GM21619 (cell line): Measurements from ENCODE around the gene PCDH15.
"Not testable (repeated sequence)": the region's sequence is repeated elsewhere in the genome, so short reads cannot be mapped to it uniquely, and the experiment has no call there.

ENCODE experiments used
- ATAC-seq: cut with Tn5 transposase; IDR thresholded peaks from one replicate; pipeline ENCODE4 v1.9.1; 2021; ENCODE audit not compliant: unreplicated experiment

PCDH15 gene

DNA sequence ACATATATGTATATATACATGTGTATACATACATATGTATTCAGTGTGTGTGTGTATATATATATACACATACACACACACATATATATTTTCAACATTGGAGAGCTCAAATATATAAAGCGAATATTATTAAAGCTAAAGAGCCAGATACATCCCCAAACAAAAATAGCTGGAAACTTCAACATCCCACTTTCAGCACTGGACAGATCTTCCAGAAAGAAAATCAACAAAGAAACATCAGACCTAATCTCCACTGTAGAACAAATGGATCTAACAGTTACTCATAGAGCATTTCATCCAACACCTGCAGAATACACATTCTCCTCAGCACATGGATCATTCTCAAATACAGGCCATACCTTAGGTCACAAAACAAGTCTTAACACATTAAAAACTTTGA is 799.0 kb downstream of the PCDH15 start:
- no peak for ATAC-seq

GRCh38 chr10:53997953-53998352 is 803.1 kb downstream of the PCDH15 start:
- ATAC-seq, result no peak

GRCh38 chr10:53990799-53991238 is 810.2 kb downstream of the PCDH15 start:
- ATAC-seq, result no peak

GRCh38 chr10:53983431-53983830 is 817.6 kb downstream of the PCDH15 start:
- ATAC-seq, result no peak

DNA sequence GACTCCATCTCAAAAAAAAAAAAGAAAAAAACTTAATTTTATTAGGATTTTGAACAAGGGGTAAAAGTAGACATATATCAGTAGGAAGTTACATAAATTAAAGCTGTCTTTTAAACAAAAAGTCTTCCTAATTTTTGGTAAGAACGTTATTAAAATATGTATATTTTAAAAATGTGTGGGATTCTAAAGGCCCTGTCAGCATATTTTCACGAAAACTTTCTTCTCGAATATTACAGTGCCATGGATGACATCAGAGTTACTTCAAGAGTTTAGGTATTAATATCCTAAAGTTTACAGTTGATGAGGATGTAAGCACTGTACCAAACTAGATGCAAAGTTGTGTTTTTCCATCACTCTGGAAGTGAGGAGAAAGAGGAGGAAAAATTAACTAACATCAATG is 820.8 kb downstream of the PCDH15 start:
- no peak for ATAC-seq

DNA sequence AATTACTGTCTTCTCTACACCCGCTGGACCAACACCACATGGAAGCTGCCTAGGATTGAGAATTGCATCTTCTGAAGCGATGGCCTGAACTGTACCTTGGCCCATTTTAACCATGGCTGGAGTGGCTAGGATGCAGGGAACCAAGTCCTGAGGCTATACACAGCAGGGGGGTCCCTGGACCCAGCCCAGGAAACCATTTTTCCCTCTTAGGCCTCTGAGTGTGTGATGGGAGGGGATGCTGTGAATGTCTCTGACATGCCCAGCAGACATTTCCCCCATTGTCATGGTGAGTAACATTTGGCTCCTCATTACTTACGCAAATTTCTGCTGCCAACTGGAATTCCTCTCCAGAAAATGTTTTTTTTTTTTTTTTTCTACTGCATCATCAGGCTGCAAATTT is 822.7 kb downstream of the PCDH15 start:
- ATAC-seq, result no peak

DNA sequence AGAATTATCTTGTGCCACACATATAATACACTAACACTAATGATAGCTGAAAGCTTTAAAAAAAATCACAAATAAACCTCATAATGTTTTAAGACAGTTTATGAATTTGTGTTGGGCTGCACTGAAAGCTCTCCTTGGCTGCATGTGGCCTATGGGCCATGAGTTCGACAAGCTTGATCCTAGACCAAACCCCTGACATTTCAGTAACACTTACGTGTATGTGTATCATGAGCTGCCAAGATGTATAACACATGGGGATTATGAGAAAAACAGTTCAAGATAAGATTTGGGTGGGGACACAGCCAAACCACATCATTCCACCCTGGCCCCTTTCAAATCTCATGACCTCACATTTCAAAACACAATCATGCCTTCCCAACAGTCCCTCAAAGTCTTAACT is 823.8 kb downstream of the PCDH15 start:
- no peak for ATAC-seq

- no peak for ATAC-seq
These were observed 843.6 kb downstream of the PCDH15 start for GRCh38 chr10:53957401-53957800.

- ATAC-seq, result no peak
These were observed 845.9 kb downstream of the PCDH15 start for GRCh38 chr10:53955091-53955490.

DNA sequence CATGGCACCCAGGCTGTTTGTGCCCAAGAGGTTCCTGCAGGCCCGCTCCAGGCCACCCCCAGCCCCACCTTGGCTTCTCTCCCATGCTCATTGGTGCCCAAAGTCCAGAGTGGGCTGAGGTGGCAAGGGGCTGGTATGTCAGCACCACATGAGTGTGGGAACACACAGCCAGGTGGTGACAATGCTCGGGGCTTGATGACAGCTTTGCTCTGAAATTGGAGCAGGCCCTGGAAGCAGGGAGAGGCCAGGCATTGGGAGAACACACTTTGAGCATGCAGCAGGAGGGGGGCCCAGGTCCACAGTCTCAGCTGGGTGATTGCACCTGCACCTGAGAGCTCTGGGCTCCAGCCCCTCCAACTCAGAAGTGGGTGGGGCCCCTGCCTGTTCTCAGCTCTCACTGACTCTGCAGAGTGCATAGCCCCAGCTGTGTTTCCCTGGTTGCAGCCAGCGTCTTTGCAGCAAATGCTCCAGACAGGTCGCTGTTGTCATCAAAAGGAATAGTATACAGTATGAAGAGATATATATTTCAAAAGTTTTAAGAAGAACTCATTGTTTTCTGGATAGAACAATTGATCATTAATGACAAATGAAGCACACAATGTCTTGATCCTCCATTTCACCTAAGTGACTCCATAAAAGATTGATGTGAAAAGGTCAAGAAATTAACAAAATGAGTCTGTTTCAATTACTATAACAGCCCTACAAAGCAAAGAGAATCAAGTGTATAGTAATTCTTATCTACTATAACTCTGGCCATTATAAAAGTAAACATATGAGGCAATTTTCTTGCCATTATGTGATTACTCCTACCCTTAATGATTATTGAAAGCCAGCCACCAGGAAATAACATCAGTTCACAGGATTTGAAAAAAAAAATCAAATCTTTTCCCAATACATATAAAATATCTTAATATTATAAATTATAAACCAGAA is 848.1 kb downstream of the PCDH15 start:
- no peak for ATAC-seq

DNA sequence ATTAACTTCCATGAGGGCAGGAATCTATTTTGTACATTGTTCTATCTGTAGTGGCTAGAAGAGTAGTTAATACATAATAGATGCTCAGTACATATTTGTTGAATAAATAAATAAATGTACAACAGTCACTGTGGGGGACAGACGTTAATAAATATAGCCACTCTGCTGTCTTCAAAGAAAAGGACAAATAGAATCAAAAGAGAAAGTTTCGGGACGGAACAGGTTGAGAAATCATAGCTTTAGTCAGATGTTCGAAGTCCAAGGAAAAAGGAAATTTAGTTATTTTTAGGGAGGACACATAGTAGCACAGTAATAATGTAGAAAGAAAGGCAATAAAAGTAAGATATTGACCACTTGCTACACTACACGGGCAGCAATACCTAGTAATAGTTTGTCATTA is 861.4 kb downstream of the PCDH15 start:
- no peak for ATAC-seq

DNA sequence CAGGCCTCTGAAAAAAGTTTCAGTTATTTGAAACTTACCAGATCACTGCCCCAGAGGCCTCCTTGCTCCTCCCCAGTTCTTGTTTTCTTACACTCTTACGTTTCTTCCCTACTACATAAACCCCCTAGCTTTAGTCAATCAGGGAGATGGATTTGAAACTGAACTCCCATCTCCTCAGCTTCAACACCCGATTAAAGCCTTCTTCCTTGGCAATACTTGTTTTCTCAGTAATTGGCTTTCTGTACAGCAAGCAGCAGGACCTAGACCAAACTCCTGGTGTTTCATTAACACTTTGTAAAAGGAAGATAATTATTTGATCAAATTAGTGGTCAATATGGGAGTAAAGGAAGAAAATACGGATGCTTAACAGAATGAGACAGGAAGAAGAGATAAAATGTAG is 870.4 kb downstream of the PCDH15 start:
- ATAC-seq, result no peak

DNA sequence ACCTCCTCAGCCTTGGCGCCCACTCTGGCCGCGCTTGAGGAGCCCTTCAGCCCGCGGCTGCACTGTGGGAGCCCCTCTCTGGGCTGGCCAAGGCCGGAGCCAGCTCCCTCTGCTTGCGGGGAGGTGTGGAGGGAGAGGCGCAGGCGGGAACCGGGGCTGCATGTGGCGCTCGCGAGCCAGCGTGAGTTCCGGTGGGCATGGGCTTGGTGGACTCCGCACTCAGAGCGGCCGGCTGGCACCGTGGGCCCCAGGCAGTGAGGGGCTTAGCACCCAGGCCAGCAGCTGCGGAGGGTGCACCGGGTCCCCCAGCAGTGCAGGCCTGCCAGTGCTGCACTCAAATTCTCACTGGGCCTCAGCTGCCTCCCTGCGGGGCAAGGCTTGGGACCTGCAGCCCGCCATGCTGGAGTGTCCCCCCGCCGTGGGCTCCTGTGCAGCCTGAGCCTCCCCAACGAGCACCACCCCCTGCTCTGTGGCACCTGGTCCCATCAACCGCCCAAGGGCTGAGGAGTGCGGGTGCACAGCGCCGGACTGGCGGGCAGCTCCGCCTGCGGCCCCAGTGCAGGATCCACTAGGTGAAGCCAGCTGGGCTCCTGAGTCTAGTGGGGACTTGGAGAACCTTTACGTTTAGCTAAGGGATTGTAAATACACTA is 876.9 kb downstream of the PCDH15 start:
- not testable (repeated sequence) for ATAC-seq

- no peak for ATAC-seq
These were observed 882.3 kb downstream of the PCDH15 start for GRCh38 chr10:53918755-53919154.

- ATAC-seq, result no peak
These were observed 891.2 kb downstream of the PCDH15 start for GRCh38 chr10:53909791-53910190.

DNA sequence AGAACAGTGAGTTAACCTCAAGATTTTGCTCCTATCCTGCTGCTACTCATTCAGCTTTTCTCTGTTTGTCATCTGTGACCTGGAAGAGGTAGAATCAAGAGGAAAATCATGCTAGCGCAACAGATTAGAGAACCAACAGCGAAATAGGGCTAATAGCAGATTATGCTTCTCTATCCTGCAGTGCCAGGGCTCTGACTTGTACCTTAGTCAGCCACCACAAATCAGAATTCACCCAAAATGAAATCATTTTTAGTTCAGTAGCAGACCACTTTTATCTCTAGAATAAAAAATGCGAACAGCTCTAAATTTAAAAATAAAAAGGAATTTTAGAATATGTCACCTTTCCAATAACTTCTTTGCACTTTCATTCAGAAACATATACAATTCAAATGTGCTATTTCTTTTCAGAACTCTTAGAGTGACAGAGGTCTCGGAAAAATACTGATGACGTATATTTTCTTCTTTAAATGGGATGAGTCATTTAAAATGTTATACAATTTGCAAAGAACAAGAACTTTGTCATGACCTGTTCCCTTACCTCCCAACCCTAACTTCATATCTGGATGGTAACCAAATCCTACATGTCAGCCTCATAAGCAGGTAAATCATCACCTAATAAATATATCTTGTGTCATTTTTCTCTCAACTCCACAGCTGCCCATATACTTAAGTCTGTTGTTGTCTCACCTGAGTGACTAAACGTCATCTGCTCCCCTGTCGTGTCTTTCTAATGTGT is 896.4 kb downstream of the PCDH15 start:
- no peak for ATAC-seq

GRCh38 chr10:53903756-53904155 is 897.3 kb downstream of the PCDH15 start:
- no peak for ATAC-seq

- no peak for ATAC-seq
These were observed 901.4 kb downstream of the PCDH15 start for GRCh38 chr10:53899463-53900160.

DNA sequence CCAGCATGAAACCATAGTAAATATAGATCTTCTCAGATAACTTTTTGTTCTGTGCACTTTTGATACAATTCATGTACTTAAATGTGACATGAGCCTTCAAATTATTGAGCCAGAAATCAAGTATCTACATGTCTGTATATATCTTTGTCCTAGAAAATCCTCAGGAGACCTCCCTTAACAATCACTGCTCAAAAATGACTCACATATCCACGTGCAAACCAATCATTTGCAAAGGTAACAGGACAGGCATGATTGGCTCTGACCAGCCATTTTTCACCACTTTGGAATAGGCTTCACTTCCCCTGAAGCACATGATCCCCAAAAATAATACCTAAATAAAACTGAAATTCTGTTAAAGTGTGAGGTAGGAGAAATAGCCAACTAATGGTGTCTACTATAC is 902.5 kb downstream of the PCDH15 start:
- no peak for ATAC-seq

- no peak for ATAC-seq
These were observed 906.9 kb downstream of the PCDH15 start for GRCh38 chr10:53894145-53894544.

DNA sequence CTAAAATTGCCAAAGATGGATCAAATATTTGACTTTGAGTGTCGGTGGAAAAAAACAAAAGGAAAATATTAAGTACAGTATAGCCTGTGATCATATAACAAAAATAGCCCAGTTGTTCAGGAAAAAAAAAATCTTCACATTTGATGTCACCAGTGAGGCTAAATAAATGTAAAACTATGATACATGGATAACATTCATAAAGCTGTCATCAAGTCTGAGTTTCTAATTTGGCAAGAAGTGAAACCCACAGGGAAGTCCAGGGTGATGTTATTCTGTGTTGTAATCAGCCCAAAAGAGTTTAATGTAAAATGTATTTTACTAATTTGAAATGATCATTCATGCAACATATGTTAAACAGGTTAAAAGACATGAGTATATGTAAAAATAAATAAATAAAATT is 908.0 kb downstream of the PCDH15 start:
- no peak for ATAC-seq
